Stimulated activated memory B cell treated with anti-CD40 and anti-IgM and Interleukin-4, amounts not matched to agents 10 μg/mL and 1 μg/mL and 100 μg/mL, for 72 hours (primary cell): ENCODE results near the gene FXYD1.

Experiments used
- ATAC-seq: fragments of 150-1000 bp; cut with Tn5 transposase; 2 replicates; pipeline ENCODE4 v1.10.0; 2021
- H3K27ac Mint-ChIP-seq: one replicate; pipeline ENCODE4 v1.8.0; 2022; ENCODE audit warnings: mild to moderate bottlenecking, mixed read lengths
- H3K27me3 Mint-ChIP-seq: one replicate; pipeline ENCODE4 v1.8.0; 2022; ENCODE audit warnings: mixed read lengths
- H3K36me3 Mint-ChIP-seq: one replicate; pipeline ENCODE4 v1.8.0; 2022; ENCODE audit warnings: mixed read lengths
- H3K4me1 Mint-ChIP-seq: one replicate; pipeline ENCODE4 v1.8.0; 2022; ENCODE audit warnings: mixed read lengths
- H3K4me3 Mint-ChIP-seq: one replicate; pipeline ENCODE4 v1.8.0; 2022; ENCODE audit warnings: mild to moderate bottlenecking, moderate library complexity, mixed read lengths
- H3K9me3 Mint-ChIP-seq: one replicate; pipeline ENCODE4 v1.8.0; 2022; ENCODE audit warnings: mixed read lengths

The FXYD1 gene

GRCh38 chr19:35104361-35104760 lies 34.3 kb upstream of the FXYD1 start:
- Mint-ChIP-seq H3K9me3 (no peaks in the 10 kb centered on the region), H3K4me1 (no peaks in the 10 kb centered on the region), H3K36me3 (no peaks in the 10 kb centered on the region), H3K27me3 (peaks cover 9% of the 10 kb centered on the region), H3K4me3 (no peak overlapping the region), H3K27ac (no peak overlapping the region)
- no peak for ATAC-seq

DNA sequence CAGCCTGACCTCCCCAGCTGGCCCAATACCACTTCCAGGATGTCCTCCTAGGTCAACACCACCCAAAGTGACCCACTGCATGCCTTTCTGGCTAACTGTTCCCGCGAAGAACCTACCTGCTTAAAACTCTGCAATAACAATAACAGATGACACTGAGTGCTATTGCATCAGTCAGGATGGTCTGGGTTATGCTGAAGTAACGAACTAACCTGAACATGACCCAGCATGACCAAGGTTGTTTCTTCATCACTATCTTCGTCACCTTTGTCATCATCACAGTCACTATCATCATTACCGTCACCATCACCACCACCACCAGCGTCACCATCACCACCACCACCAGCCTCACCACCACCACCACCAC lies 33.6 kb upstream of the FXYD1 start:
- Mint-ChIP-seq H3K4me3 (no peak overlapping the region), H3K4me1 (no peaks in the 10 kb centered on the region), H3K27me3 (peaks cover 9% of the 10 kb centered on the region), H3K36me3 (no peaks in the 10 kb centered on the region), H3K27ac (no peak overlapping the region), H3K9me3 (no peaks in the 10 kb centered on the region)
- ATAC-seq = no peak

DNA sequence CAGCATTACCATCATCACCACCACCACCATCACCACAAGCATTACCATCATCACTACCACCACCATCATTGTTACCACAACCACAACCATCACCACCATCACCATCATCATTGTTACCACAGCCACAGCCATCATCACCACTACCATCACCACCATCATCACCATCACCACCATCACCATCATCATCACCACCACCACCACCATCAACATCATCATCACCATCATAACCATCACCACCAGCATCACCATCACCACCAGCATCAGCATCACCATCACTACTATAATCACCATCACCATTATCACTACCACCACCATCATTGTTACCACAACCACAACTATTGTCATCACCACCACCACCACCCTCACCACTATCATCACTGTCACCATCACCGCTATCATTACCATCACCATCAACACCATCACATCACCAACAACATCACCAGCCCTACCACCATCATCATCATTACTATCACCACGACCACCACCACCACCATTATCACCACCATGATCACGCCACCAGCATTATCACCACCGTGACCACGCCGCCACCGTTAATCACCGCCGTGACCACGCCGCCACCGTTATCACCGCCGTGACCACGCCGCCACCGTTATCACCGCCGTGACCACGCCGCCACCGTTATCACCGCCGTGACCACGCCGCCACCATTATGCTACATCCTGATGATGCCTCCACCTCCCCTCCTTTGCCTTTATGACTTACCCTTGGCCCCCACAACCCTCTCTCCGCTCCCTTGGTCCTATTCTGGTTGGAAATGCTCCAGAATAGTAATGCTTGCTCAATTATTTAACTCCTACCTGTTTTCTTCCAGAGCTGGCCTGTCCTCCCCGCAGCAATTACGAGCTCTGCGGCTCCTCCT lies 33.0 kb upstream of the FXYD1 start:
- peaks cover 9% of the 10 kb centered on the region for H3K27me3 Mint-ChIP-seq
- no peak overlapping the region for H3K4me3 Mint-ChIP-seq
- H3K4me1 Mint-ChIP-seq = no peaks in the 10 kb centered on the region
- no peaks in the 10 kb centered on the region for H3K9me3 Mint-ChIP-seq
- H3K27ac Mint-ChIP-seq = no peak overlapping the region
- no peak for ATAC-seq
- no peaks in the 10 kb centered on the region for H3K36me3 Mint-ChIP-seq

GRCh38 chr19:35106291-35106583 lies 32.4 kb upstream of the FXYD1 start:
- ATAC-seq = no peak
- H3K4me3 Mint-ChIP-seq = no peak overlapping the region
- no peaks in the 10 kb centered on the region for H3K9me3 Mint-ChIP-seq
- peaks cover 9% of the 10 kb centered on the region for H3K27me3 Mint-ChIP-seq
- H3K36me3 Mint-ChIP-seq = no peaks in the 10 kb centered on the region
- no peak overlapping the region for H3K27ac Mint-ChIP-seq
- no peaks in the 10 kb centered on the region for H3K4me1 Mint-ChIP-seq

- H3K27ac Mint-ChIP-seq = no peak overlapping the region
- no peak overlapping the region for H3K4me3 Mint-ChIP-seq
- peaks cover 14% of the 10 kb centered on the region for H3K27me3 Mint-ChIP-seq
Observed at GRCh38 chr19:35106898-35107541, 31.6 kb upstream of the FXYD1 start.

DNA sequence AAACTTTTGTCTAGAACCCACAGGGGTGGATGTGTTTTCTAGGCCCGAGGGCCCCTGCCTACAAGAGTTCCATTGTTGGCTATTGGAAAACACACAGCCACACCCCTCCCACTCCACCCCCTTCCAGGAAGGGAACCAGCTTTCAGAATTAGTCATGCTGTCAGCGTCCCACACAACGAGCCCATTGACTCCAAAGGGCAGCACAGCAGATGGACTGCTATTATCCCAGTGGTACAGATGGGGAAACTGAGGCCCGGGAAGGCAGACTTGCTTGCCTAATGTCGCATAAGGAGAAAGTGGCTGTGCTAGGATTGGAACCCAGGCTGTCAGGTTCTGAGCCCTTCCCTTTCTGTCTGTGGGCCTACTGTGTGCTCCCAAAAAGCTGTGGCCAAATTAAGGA lies 31.1 kb upstream of the FXYD1 start:
- ATAC-seq = no peak
- Mint-ChIP-seq H3K9me3 (no peaks in the 10 kb centered on the region), H3K27me3 (peaks cover 19% of the 10 kb centered on the region), H3K4me1 (no peaks in the 10 kb centered on the region), H3K4me3 (no peak overlapping the region), H3K36me3 (no peaks in the 10 kb centered on the region), H3K27ac (no peak overlapping the region)

More at GRCh38 chr19:35106898-35107541, 31.6 kb upstream of the FXYD1 start:
- ATAC-seq = no peak
- Mint-ChIP-seq H3K9me3 (no peaks in the 10 kb centered on the region), H3K4me1 (no peaks in the 10 kb centered on the region), H3K36me3 (no peaks in the 10 kb centered on the region)

DNA sequence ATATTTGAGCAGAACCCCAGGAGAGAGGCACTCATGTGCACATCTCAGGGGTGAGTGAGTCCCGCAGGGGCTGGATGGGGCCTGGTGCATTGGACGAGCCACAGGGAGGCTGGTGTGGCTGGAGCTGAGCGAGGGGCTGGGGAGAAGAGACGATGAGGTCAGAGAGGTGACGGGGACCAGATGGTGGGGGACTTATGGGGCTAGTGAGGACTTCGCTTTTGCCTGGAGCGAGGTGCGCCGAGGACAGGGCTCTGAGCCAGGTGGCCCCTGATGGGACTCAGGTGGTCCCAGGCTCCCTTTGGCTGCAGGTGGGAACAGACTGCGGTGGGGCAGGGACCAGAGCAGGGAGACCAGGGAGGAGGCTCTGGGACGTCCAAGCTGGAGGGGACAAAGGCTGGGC lies 29.9 kb upstream of the FXYD1 start:
- Mint-ChIP-seq H3K4me1 (no peaks in the 10 kb centered on the region), H3K27ac (no peak overlapping the region), H3K9me3 (no peaks in the 10 kb centered on the region), H3K27me3 (peaks cover 19% of the 10 kb centered on the region), H3K4me3 (no peak overlapping the region), H3K36me3 (no peaks in the 10 kb centered on the region)
- ATAC-seq = no peak

- H3K36me3 Mint-ChIP-seq = no peaks in the 10 kb centered on the region
- ATAC-seq = no peak
- H3K27me3 Mint-ChIP-seq = peaks cover 19% of the 10 kb centered on the region
- no peaks in the 10 kb centered on the region for H3K9me3 Mint-ChIP-seq
- peaks cover 4% of the 10 kb centered on the region for H3K4me1 Mint-ChIP-seq
- no peak overlapping the region for H3K4me3 Mint-ChIP-seq
- H3K27ac Mint-ChIP-seq = no peak overlapping the region
Observed at GRCh38 chr19:35109395-35110112, 29.1 kb upstream of the FXYD1 start.

DNA sequence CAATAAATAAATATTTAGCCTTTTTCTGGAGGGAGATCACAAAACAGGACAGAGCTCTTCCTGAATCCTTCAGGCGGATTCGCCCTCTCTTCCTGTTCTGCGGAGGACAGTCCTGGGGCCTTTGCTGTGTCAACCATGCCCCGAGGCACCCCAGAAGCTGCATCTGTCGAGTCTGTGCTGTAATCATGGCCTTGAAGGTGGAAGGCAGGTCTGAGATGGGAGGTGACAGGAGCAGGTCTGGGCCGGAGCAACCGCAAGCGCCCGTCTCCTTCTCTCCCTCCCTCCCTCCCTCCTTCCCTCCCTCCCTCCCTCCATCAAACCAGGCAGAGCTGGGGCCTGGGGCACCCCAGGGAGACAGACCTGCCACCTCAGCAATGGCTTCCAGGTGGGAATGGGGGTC lies 27.6 kb upstream of the FXYD1 start:
- no peaks in the 10 kb centered on the region for H3K9me3 Mint-ChIP-seq
- peaks cover 9% of the 10 kb centered on the region for H3K4me1 Mint-ChIP-seq
- peaks cover 19% of the 10 kb centered on the region for H3K27me3 Mint-ChIP-seq
- no peak overlapping the region for H3K4me3 Mint-ChIP-seq
- H3K27ac Mint-ChIP-seq = no peak overlapping the region
- no peak for ATAC-seq
- H3K36me3 Mint-ChIP-seq = no peaks in the 10 kb centered on the region

DNA sequence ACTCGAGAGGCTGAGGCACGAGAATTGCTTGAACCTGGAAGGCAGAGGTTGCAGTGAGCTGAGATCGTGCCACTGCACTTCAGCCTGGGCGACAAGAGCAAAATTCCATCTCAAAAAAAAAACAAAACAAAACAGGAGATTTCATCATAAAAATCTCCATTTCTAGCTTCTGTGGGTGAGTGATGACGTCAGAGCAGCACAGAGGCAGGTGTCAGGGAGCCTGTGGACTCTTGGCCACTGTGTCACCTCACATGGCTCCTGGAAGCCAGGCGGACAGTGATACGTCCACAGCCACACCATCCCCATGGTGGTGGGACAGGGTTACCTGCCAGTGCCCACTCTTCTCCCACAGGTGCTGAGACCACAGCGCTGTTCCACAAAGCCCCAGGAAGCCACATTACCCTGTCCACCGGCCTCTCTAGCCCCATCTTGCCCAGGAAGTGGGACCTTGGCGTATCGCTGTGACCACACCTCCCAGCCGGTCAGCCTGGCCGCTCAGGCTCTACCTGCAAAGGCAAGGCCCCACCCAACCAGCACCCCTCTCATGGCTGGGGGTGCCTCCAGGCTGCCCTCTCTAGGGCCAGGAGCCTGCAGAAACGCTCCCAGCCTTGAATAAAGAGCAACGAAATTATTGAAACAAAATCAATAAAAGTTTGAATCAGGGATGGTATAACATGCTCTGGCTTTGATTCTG lies 25.5 kb upstream of the FXYD1 start:
- peaks cover 9% of the 10 kb centered on the region for H3K4me1 Mint-ChIP-seq
- H3K27ac Mint-ChIP-seq = no peak overlapping the region
- H3K36me3 Mint-ChIP-seq = no peaks in the 10 kb centered on the region

DNA sequence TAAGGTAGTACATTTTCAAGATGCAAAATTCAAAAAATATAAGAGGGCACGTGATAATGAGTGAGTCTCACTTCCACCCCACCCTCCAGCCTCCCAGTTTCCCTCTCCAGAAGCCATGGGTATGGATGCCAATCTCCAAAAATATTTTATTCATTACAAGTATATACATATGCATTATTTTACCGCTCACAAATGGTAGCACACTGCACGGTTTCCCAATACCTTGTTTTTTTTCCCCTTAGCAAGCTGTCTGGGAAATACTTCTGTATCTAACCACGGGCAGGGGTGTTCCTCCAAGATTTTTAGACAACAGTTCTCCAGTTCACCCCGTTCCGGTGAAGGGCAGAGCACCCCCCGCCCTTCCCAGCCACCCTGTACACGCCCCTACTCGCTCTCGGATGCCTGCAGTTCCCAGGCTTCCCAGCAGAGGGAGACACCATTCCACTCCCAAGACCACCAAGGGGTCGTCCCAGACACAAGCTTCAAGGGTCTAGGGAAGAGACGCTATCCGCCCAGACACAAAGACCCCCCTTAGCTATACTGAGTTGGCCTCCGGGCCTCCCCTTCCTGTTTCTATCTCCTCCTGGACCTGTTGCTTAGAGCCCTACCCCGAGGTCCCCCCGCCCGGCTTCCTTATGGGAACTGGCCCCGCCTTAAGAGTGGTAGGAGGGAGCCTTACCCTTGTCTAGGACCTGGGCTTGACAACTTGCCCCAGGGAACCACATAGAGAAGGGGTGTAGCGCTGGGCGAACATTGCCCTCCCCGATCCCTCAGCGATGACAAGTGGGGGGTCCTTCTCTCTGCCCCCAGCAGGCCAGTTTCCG lies 24.1 kb upstream of the FXYD1 start:
- H3K4me3 Mint-ChIP-seq = peak overlapping the region; percentile 32
- H3K36me3 Mint-ChIP-seq = no peaks in the 10 kb centered on the region

More for the DNA sequence above, 25.5 kb upstream of the FXYD1 start:
- no peak overlapping the region for H3K4me3 Mint-ChIP-seq
- H3K27me3 Mint-ChIP-seq = peaks cover 19% of the 10 kb centered on the region
- H3K9me3 Mint-ChIP-seq = no peaks in the 10 kb centered on the region
- ATAC-seq = no peak

DNA sequence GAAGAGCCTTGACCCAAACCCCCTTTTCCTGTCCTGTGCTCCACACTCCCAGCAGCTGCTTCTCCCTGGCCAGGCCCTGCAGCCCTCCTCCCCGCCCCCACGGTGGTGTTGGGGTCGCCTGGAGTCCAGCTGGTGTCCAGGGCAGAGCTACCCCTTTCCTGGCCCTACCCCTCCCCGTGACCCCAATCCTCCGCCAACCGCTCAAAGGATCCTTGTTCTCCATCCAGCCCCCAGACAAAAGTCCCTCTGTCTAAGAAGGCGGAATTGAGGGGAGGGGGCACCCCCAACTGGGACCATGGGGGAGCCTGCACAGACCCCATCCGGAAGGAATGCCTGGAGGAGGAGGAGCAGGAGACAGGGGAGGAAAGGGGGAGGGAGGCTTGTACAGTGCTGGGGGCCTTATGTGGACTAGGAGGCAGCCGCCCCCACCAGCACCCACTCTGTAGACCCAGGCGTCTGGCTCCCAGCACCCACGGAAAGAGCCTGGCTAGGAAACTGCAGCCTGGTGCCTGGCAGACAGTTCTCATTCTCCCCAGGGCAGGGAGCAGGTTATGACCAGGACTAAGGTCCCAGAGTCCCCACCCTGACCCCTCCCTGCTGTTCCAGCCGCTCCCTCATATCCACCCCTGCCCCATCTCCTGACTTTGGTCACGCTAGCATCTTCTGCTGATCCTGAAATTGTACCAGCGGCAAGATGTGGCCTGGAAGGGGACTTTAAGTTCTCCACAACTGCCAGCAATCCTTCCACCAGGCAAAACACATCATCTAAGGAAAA lies 23.3 kb upstream of the FXYD1 start, which contains the start of gene FXYD3:
Gene FXYD3 (plus strand): TSS at position 647 of the 775 bp plus-strand sequence. CDS start 3,554 bp downstream, outside the sequence.
- peak within 1 kb of the TSS; percentile 14 for H3K27ac Mint-ChIP-seq
- peaks cover 11% of the 10 kb centered on the region for H3K4me1 Mint-ChIP-seq
- no peaks in the 10 kb centered on the region for H3K36me3 Mint-ChIP-seq
- H3K4me3 Mint-ChIP-seq = peak within 1 kb of the TSS; percentile 32
- H3K9me3 Mint-ChIP-seq = no peaks in the 10 kb centered on the region
- peaks cover 10% of the 10 kb centered on the region for H3K27me3 Mint-ChIP-seq
- no peak for ATAC-seq

More for the DNA sequence above, 24.1 kb upstream of the FXYD1 start:
- peak; percentile 81 for ATAC-seq
- peaks cover 9% of the 10 kb centered on the region for H3K4me1 Mint-ChIP-seq
- H3K27me3 Mint-ChIP-seq = peaks cover 10% of the 10 kb centered on the region
- no peaks in the 10 kb centered on the region for H3K9me3 Mint-ChIP-seq
- peak overlapping the region; percentile 14 for H3K27ac Mint-ChIP-seq

- Mint-ChIP-seq H3K4me1 (peaks cover 20% of the 10 kb centered on the region), H3K27me3 (peaks cover 10% of the 10 kb centered on the region), H3K4me3 (no peak overlapping the region), H3K27ac (no peak overlapping the region), H3K36me3 (no peaks in the 10 kb centered on the region), H3K9me3 (no peaks in the 10 kb centered on the region)
- no peak for ATAC-seq
Observed at GRCh38 chr19:35116072-35116801, 22.4 kb upstream of the FXYD1 start.
